GM21723 (cell line): ENCODE results near the gene EXOC4.
"Not testable (repeated sequence)": the region's sequence is repeated elsewhere in the genome, so short reads cannot be mapped to it uniquely, and the experiment has no call there.

ENCODE experiments used
- ATAC-seq: cut with Tn5 transposase; IDR thresholded peaks from one replicate; pipeline ENCODE4 v1.9.1; 2021; ENCODE audit warnings: mild to moderate bottlenecking, moderate library complexity; ENCODE audit not compliant: unreplicated experiment

The EXOC4 gene

DNA sequence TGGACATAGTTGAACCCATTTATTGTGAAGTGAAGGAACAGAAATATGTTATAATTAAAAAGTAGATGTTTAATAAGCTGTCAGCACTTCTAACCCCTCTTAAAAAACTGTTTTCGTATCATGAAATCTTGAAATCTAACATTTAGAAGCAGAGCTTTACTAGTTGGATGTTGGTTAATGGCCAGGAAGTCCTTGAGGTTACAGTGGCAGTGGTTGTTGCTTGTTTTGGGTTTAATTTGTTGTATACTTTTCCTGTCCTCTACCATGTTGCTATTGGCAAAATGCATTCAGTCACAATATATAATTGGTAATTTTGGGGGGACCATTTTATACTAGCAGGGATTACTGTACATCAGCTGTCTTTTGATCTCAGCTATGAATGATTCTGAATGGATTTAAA, 60.7 kb downstream of the EXOC4 start:
- ATAC-seq: no peak

DNA sequence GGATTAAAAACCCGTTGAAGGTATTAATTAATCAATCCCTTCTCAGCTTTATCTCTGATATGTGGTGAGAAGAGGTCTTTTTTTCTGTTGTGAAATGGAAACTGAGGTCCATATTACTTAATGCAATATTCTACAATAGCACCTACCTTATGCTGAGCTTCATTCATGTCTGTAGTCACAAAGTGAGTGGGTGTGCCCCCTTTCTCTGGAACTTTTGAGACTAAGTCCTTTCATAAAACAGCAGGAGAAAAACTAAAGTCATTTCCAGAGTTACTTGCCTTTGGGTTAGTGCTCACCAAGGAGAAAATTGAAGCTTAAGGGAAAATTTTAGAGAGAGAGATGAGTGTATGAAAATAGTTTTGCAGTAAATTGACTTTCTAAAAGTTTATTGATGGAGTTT, 61.2 kb downstream of the EXOC4 start:
- ATAC-seq: no peak

DNA sequence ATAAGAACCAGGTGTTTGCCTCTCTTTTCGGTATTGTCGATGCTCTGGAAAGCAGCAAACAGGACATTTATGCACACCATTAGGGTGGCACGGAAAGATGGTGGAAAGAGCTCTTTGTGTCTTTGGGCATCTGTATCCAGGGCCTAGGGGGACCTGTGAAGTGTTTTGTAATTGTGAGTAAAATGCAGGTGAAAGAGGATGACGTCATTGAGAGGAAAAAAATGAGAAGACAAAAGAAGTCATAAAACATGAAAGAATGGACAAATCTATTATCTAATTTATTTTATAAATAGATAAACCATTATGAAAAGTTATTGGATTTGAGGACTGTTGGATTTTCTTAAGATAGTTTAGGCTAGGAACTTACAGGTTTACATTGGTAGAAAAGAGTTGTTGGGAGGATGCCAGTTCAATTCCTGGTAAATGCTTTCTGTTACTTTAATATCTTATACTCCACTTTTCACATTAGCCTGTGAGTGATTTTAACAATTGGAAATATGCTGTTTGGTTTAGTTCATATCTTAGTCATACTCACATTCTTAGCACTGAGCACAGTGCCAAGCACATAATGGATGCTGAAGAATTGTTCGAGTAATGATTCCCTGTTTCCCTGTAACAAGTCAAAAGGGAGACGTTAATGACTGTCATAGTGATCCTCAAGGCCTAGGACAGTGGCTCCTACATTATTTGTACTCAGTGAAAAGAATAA, 62.6 kb downstream of the EXOC4 start:
- no peak for ATAC-seq

DNA sequence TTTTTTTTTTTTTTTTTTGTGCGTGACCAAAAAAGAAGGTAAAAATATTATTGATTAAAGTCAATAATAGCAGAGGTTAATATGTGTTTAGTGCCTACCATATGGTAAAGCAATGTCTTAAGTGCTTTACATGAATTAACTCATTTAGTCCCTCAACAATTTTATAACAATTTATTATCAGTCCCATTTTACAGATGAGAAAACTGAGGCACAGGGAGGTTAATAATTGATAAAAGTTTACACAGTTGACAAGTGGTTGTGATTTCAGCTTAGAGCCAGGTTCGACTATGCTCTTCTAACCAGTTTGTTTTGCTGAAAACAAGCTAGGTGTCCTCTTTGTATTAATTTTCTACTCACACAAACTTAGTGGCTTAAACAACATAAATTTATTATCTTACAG, 67.0 kb downstream of the EXOC4 start:
- ATAC-seq: no peak

DNA sequence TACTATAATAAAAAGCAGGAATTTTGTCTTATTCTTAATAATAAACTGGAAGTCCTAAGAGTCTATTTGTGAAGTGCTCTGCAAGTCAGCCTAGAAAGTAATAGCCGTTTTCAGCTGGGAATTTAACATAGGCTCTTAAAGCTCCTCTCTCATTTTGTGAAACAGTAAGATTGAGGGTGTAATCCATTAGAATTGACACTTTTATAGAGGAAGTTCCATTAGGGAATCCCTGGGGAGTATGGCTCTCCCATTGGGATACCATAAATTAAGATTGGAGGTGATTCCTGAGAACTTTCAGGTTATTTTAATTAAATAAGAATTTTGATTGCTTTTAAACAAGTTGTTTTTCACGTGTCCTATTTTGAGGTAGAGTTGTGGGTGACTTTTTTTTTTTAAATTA, 68.0 kb downstream of the EXOC4 start:
- no peak for ATAC-seq

DNA sequence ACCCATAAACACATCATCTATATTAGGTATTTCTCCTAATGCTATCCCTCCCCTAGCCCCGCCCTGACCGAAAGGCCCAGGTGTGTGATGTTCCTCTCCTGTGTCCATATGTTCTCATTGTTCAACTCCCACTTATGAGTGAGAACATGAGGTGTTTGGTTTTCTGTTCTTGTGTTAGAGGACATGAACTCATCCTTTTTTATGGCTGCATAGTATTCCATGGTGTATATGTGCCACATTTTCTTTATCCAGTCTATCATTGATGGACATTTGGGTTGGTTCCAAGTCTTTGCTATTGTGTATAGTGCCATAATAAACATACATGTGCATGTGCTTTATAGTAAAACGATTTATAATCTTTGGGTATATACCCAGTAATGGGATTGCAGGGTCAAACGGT, 68.5 kb downstream of the EXOC4 start:
- ATAC-seq: not testable (repeated sequence)

DNA sequence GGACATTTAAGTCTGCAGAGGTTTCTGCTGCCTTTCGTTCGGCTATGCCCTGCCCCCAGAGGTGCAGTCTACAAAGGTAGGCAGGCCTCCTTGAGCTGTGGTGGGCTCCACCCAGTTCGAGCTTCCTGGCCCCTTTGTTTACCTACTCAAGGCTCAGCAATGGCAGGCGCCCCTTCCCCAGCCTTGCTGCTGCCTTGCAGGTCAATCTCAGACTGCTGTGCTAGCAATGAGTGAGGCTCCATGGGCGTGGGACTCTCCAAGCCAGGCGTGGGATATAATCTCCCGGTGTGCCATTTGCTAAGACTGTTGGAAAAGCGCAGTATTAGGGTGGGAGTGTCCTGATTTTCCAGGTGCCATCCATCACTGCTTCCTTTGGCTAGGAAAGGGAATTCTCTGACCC, 73.9 kb downstream of the EXOC4 start:
- not testable (repeated sequence) for ATAC-seq

DNA sequence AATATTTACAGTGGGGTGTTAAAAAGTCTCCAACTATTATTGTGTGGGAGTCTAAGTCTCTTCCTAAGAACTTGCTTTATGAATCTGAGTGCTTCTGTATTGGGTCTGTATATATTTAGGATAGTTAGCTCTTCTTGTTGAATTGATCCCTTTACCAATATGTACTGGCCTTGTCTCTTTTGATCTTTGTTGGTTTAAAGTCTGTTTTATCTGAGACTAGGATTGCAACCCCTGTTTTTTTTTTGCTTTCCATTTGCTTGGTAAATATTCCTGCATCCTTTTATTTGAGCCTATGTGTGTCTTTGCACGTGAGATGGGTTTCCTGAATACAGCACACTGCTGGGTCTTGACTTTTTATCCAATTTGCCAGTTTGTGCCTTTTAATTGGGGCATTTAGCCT, 75.1 kb downstream of the EXOC4 start:
- not testable (repeated sequence) for ATAC-seq

DNA sequence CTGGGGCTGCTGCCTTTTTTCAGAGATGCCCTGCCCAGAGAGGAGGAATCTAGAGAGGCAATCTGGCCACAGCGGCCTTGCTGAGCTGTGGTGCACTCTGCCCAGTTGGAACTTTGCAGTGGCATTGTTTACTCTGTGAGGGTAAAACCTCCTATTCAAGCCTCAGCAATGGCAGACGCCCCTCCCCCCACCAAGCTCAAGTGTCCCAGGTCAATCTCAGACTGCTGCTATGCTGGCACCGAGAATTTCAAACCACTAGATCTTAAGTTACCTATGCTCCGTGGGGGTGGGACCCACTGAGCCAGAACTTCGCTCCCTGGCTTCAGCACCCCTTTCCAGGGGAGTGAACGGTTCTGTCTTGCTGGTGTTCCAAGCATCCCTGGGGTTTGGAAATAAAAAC, 77.2 kb downstream of the EXOC4 start:
- no peak for ATAC-seq

DNA sequence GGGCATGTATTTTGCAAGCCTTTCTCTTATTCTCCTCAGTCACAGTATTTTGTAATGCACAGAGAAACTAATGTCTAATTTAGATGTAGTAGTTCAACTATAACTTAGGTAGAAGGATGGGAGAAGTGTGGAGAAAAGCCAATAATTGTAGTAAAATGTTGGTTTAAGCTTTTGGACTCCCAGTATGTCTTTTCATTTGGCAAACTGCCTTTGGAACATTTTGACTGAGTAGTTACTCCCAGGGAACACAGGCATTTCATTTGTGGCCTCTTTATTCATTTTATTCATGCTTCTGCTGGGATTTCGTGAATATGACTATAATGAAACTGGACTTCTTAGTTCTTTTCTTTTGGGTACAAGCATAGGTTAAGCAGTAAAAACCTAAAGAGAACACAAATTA, 79.0 kb downstream of the EXOC4 start:
- ATAC-seq: no peak

DNA sequence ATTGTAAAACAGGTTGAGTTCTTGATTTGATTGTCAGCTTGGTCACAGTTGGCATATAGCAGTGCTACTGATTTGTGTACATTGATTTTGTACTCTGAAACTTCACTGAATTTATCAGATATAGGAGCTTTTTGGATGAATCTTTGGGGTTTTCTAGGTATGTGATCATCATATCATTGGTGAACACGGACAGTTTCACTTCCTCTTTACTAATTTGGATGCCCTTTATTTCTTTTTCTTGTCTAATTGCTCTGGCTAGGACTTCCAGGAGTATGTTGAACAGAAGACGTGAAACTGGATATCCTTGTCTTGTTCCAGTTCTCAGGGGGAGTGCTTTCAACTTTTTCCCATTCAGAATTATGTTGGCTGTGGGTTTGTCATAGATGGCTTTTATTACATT, 86.9 kb downstream of the EXOC4 start:
- no peak for ATAC-seq

DNA sequence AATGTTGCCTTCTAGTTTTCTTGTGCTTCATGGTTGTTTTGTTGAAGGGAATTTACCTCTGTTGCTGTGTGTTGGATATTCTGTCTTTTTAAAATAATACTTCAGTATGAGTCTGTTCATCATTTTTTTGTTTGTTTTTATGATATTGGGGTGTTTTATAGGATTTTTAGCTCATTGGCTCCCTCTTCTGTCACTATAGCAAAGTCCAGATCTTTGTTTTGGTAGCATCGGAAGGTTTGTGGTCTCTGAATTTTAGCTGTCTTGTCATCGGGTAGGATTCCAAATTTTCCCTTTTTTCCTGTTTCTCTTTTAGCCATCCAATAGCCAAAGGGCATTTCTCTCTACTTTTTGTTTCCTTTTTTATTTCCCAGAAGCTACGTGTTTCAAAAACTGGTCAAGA, 91.4 kb downstream of the EXOC4 start:
- ATAC-seq: no peak

DNA sequence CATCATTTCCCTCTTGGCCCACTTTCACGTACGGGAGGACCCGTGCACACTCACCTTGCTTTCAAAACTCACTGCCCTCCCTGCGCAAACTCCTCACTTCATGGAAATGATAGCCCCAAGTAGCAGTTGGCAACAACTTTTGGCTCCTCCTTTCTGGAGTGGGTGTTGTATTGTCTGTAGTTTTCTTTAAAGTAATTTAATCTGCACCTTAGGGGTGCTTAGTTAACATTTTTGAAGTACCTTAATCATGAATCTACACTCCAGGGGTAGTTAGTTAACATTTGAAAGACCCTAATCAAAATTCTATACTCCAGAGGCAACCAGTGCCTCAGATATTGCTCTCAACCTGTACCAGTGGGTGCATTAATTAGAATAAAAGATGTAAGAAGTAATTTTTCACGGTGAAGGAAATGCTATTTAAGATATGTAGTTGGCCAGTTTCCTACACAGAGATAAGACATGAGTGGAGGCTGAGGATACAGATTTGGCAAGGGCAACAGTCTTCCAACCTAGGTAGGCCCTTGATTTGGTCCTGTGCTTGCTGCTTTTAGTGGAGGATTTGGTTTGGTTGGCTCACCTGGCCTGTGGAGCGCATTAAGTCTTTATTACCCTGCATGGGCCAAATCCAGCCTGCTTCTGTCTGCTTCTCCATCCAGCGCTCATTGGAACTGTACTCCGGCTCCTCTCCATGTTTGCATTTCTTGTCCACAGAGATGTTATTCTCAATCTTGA, 93.0 kb downstream of the EXOC4 start:
- no peak for ATAC-seq

DNA sequence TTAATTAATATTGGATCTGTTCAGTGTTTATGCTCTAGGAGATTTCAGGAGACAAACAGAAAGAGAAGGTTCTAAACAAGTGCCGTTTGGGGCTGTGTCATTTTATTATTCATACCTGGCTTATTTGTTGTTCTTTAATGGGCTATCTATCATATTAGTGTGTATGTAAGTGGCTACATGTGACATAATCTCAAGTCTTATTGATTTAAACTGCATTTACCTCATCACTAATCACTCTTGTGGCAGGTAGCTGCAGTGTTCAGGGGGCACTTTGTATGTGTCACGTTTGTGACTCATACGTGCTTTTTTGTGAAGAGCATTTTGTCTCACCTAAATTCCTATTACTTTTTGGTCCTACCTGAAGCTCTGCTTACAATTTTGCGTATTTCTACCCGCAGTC, 95.4 kb downstream of the EXOC4 start:
- ATAC-seq: no peak

DNA sequence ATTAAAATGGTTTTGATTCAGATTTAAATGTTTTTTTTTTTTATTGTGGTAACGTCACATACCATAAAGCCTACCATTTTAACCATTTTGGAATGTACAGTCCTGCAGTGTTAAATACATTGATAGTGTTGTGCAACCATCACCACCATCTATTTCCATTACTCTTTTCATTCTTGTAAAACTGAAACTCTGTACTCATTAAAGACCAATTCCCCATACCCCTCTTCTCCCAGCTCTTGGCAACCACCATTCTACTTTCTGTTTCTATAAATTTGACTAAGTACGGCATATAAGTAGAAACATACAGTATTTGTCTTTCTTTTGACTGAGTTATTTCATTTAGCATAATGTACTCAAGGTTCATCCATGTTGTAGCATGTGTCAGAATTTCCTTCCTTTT, 96.2 kb downstream of the EXOC4 start:
- ATAC-seq: no peak

DNA sequence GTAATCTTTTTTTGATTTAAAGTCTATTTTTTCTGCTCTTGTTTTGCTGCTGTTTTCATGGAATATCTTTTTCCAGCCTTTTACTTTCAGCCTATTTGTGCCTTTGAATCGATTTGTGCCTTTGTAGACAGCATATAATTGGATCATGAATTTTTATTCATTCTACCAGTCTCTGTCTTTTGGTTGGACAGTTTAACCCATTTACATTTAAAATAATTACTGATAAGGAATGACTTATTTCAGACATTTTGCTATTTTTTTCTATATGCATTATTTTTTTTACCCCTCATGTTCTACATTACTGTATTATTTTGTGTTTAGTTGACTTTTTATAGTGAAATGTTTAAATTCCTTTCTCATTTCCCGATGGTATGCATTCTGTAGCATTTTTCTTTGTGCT, 99.6 kb downstream of the EXOC4 start:
- no peak for ATAC-seq

DNA sequence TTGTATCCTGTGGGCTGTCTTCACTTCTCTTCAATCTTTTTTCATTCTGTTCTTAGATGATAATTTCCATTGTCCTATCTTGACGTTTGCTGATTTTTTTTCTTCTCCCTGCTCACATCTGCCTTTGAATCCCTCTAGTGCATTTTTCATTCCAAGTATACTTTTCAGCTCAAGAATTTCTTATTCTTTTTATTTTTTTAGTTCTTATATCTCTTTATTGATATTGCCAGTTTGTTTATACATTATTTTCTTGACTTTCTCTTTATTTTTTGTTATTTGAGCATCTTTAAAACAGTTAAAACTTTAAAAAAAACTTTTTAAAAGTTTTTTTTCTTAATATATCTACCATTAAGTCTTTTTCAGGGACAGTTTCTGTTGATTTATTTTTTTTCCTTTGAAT, 100.9 kb downstream of the EXOC4 start:
- no peak for ATAC-seq

DNA sequence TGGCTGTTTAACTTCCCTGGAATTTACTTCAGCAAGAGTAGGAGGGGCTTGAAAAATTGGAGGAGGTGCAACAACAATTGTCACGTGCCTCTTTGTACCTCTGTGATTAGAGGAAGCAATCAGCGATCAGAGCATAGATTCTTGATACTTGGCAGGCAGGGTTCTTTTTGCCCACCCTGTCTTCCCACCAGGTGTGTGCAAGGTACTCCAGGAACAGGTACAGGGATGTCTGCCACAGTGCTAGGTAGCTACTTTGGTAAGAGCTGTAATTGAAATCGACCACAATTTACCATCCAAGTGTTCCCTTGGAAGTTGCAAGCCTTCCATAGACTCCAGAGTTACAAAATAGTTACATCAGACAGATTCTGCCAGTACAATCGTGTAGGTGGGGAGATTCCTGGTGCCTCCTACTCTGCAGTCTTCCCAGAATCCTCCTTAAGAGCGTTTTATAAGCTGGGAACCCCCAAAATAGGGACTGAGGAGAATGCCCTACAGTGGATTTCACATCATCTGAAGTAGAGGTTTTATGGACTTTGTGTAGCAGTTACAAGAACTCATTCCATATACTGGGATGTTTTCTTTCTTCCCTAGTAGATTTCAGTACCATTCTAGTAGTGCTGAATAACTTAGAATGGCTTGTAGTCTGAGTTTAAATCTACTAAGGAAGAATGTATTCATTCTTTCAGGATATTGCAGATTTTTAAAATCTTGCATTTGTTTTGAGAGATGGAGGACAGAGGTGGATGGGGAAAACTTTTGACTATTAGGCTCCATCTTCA, 101.9 kb downstream of the EXOC4 start:
- no peak for ATAC-seq

DNA sequence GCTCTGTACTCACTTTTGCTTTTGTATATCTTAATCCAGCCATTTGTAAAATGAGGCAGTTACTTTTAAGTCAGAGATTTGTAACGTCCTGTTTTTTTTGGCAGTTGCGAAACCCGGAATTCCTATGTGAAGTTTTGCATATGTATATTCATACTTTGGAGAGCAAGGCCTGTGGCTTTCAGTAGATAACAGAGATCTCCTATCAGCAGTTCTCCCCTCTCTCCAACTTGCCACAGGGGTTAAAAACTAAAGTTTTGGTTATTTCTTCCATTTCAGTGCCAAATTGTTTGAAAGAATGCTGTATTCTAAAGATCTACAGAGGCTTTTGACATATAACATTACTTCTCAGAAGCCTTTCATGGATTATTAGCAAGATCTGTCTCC, 102.4 kb downstream of the EXOC4 start:
- no peak for ATAC-seq

DNA sequence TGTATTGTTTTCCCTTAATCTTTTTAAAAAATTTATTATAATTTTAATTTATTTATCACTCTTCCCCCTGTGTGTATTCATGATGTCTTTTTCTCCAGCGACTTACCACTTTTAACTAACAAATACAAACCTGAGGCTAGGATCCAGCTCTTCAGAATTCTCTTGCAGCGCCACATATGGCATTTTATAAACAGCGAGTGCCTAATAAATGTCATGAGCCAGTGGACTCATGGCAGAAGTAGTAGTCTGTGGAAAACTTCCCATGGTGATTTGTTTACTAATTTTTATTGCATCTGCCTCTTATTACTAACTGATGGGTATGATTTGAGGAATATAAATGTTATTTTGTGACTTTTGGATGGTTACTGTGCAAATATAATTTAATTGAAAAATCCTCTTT, 102.9 kb downstream of the EXOC4 start:
- ATAC-seq: no peak

DNA sequence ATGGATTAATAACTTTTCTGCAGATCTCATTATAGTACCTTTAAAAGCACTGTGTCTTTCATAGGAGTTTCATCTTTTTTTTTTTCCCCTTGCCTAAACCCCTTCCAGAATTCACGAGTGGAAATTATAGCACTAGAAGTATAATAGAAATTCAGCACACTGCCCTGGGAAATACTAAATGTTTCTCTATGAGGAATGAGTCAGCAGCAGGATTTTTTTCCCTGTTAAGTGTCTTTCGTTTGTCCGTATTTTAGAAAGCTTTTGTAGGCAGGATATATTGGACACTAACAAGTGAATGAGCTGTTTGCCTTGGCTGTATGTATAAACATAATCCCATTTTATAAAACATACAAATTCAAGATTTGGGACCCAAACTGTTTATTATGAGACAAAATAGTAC, 105.8 kb downstream of the EXOC4 start:
- no peak for ATAC-seq

DNA sequence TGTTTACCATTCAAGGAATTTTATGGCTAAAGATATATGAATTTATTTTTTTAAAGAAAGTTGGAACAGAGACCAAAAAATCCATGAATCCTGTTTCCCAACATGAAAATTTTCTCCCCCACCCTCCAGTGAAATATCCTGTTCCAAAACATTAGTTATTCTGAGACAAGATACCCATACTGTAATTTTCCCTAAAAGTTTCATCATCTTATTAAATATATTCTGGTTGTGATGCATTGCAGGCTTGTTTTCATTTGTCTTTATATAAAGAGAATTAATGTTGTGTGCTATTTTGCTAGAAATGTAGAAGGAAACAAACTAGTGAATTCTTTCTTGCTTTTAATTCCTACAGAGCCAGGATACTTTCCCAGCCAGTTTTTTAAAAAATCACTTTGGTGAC, 106.6 kb downstream of the EXOC4 start:
- ATAC-seq: no peak
